T-cell (primary cell): ENCODE data around the gene PPP4C. TPM values are rescaled to one million over a fixed set of nuclear protein-coding genes. Genes with fewer than 3 reads are reported as not detected.

ENCODE experiments used
- ATAC-seq, 4 experiments: fragments of 200-7000 bp in 3 of 4; fragments of 150-1000 bp in 1 of 4; cut with Tn5 transposase; replicated peaks in 1 of 4; 1 replicate in 3 of 4; 2 replicates in 1 of 4; pipeline ENCODE4 v1.10.0; 2021; ENCODE audit warnings: moderate library complexity in 3 of 4, mild to moderate bottlenecking in 2 of 4, moderate number of reproducible peaks in 1 of 4
- CTCF ChIA-PET, 2 donors: fragments of 300-600 bp; sonication (Branson Sonifier 250); formaldehyde crosslinking; loops; one replicate each; lab custom pipeline; 2022; ENCODE audit warnings: antibody characterized with exemption in 2 of 2; lab: Charles Lee
- POLR2A ChIA-PET, 2 donors: fragments of 300-600 bp; sonication (Branson Sonifier 250); formaldehyde crosslinking; loops; one replicate each; lab custom pipeline; 2022; ENCODE audit warnings: antibody characterized with exemption in 2 of 2; lab: Charles Lee
- DNase-seq, 35 experiments: peaks; one replicate each; pipeline versions ENCODE4 v3.0.0 to v3.0.0-alpha.2; 2013 to 2023
- H3K27ac ChIP-seq: one replicate; pipeline ENCODE4 v1.5.1; 2013; ENCODE audit warnings: low read length
- H3K27me3 ChIP-seq, 2 experiments: replicated peaks in 1 of 2; 1 replicate in 1 of 2; 2 replicates in 1 of 2; pipeline versions ENCODE4 v1.6.1 to v1.7.0; 2013; ENCODE audit warnings: low read length in 1 of 2, mixed read lengths in 1 of 2; ENCODE audit not compliant: control insufficient read depth in 2 of 2, insufficient read depth in 2 of 2; ENCODE audit errors: extremely low read depth in 1 of 2
- H3K36me3 ChIP-seq, 2 donors: 1 replicate in 1 of 2; 2 replicates in 1 of 2; pipeline versions ENCODE4 v1.6.1 to v1.7.0; 2013; ENCODE audit warnings: low read length in 1 of 2; ENCODE audit not compliant: control insufficient read depth in 2 of 2, insufficient read depth in 1 of 2; ENCODE audit errors: extremely low read depth in 1 of 2
- H3K4me1 ChIP-seq, 2 experiments: 1 replicate in 1 of 2; 2 replicates in 1 of 2; pipeline versions ENCODE4 v1.6.1 to v1.7.0; 2013; ENCODE audit warnings: low read length in 2 of 2, mixed read lengths in 1 of 2; ENCODE audit not compliant: insufficient read depth in 2 of 2, control insufficient read depth in 1 of 2; ENCODE audit errors: extremely low read depth in 1 of 2
- H3K4me3 ChIP-seq, 2 donors: 1 replicate in 1 of 2; 2 replicates in 1 of 2; pipeline versions ENCODE4 v1.5.1 to v1.7.0; 2013; ENCODE audit warnings: mild to moderate bottlenecking in 2 of 2, low read length in 1 of 2, moderate library complexity in 1 of 2; ENCODE audit not compliant: control insufficient read depth in 1 of 2; ENCODE audit errors: extremely low read depth in 1 of 2
- H3K9me3 ChIP-seq: 2 replicates; pipeline ENCODE4 v1.7.0; 2013
- H3K27ac Mint-ChIP-seq, 2 donors: one replicate each; pipeline ENCODE4 v1.8.0; 2020 to 2021; ENCODE audit warnings: mild to moderate bottlenecking in 2 of 2, mixed read lengths in 2 of 2
- H3K27me3 Mint-ChIP-seq, 2 donors: one replicate each; pipeline ENCODE4 v1.8.0; 2021 to 2022; ENCODE audit warnings: mixed read lengths in 2 of 2
- H3K36me3 Mint-ChIP-seq: one replicate; pipeline ENCODE4 v1.8.0; 2021; ENCODE audit warnings: mixed read lengths
- H3K4me1 Mint-ChIP-seq, 3 donors: one replicate each; pipeline ENCODE4 v1.8.0; 2020 to 2022; ENCODE audit warnings: mixed read lengths in 3 of 3, mild to moderate bottlenecking in 1 of 3
- H3K4me3 Mint-ChIP-seq, 3 donors: one replicate each; pipeline ENCODE4 v1.8.0; 2020 to 2022; ENCODE audit warnings: mild to moderate bottlenecking in 3 of 3, mixed read lengths in 3 of 3, moderate library complexity in 3 of 3
- H3K9me3 Mint-ChIP-seq, 3 donors: one replicate each; pipeline ENCODE4 v1.8.0; 2020 to 2022; ENCODE audit warnings: mixed read lengths in 3 of 3
- WGBS: methylation state at CpG from one replicate; pipeline ENCODE4 v1.1.5; 2013; ENCODE audit warnings: missing lambda C conversion rate; ENCODE audit not compliant: insufficient coverage; 5-methylcytosine and 5-hydroxymethylcytosine counted together
- total RNA-seq, 35 experiments: library from RNA in 6 of 35; stranded (reverse) in 6 of 35; fragments of 120-200 nt in 1 of 35; gene quantifications; one replicate each; pipeline versions ENCODE4 v1.2.1 to v1.2.4 and lab custom pipeline; 2013 to 2026

Gene PPP4C
- total RNA-seq, 5 donors from 2014 or later (not counting 1 experiment from before 2014, with no cell fraction given): 71.2 to 110 (median 97.9) TPM

GRCh38 chr16:30070490-30070889 lies 5.3 kb upstream of the PPP4C start:
- CTCF ChIA-PET: no interaction called here
- no peak for DNase-seq
- Histone ChIP-seq H3K36me3 (peaks cover 14 to 55% of the 10 kb centered on the region in 2 donors), H3K4me1 (peaks cover 16 to 52% of the 10 kb centered on the region in 2 experiments), H3K4me3 (no peak overlapping the region), H3K9me3 (no peaks in the 10 kb centered on the region), H3K27ac (no peak overlapping the region), H3K27me3 (no peaks in the 10 kb centered on the region)
- Mint-ChIP-seq H3K4me1 (peaks cover 22 to 46% (median 42%) of the 10 kb centered on the region in 3 donors), H3K4me3 (no peak overlapping the region), H3K27me3 (no peaks in the 10 kb centered on the region), H3K9me3 (no peaks in the 10 kb centered on the region), H3K36me3 (peaks cover 38% of the 10 kb centered on the region), H3K27ac (peak overlapping the region in 1 of 2 donors; percentile 28)
- POLR2A ChIA-PET: no interaction called here
- ATAC-seq: no peak

GRCh38 chr16:30076276-30076791 lies 540 bp downstream of the PPP4C start:
- ChIA-PET POLR2A (interaction anchor here (0.6 to 1.4 kb wide), 3 partner anchors 11 to 17 kb away, joined by 3 to 6 read pairs (median 5); partner anchors contain the start of gene ALDOA (in 1 of the 2)), CTCF (interaction anchor here in 1 of 2 donors (0.9 to 1.2 kb wide), 3 partner anchors 14 to 17 kb away, joined by 3 to 5 read pairs (median 3); partner anchors contain the start of gene TBX6)
- no peaks in the 10 kb centered on the region for H3K9me3 Mint-ChIP-seq
- H3K36me3 Mint-ChIP-seq: peaks cover 28% of the 10 kb centered on the region
- Histone ChIP-seq H3K27me3 (no peaks in the 10 kb centered on the region), H3K4me3 (peak overlapping the region; percentile 87 to 91), H3K27ac (peak overlapping the region; percentile 68), H3K36me3 (peaks cover 10 to 49% of the 10 kb centered on the region in 2 donors), H3K9me3 (no peaks in the 10 kb centered on the region), H3K4me1 (peaks cover 13 to 52% of the 10 kb centered on the region in 2 experiments)
- H3K27me3 Mint-ChIP-seq: no peaks in the 10 kb centered on the region
- H3K4me3 Mint-ChIP-seq: peak overlapping the region; percentile 90 to 96 (median 93)
- DNase-seq: peak in 5 of 35 experiments; percentile 25 to 46 (median 29)
- H3K27ac Mint-ChIP-seq: peak overlapping the region; percentile 74 to 87
- H3K4me1 Mint-ChIP-seq: peaks cover 38 to 47% (median 43%) of the 10 kb centered on the region in 3 donors
- ATAC-seq: peak; percentile 33 to 44 (median 36)
- 1% methylated on average over 30 of the region's 33 CpGs for WGBS

GRCh38 chr16:30077656-30078055 lies 1.9 kb downstream of the PPP4C start:
- H3K27ac ChIP-seq: no peak overlapping the region

GRCh38 chr16:30078744-30079143 lies 3.0 kb downstream of the PPP4C start:
- ChIA-PET CTCF (interaction anchor here (0.6 to 0.9 kb wide), 2 partner anchors 13 to 20 kb away, joined by 3 read pairs; partner anchors contain the start of gene TBX6 (in 1 of the 2)), POLR2A (interaction anchor here (0.5 to 0.6 kb wide), 2 partner anchors 156 to 347 kb away, joined by 4 to 5 read pairs; no protein-coding TSS in a partner anchor)
- H3K36me3 Mint-ChIP-seq: peaks cover 35% of the 10 kb centered on the region

More at GRCh38 chr16:30077656-30078055, 1.9 kb downstream of the PPP4C start:
- 96% methylated on average over 3 of the region's 6 CpGs for WGBS
- Histone ChIP-seq H3K4me3 (no peak overlapping the region), H3K27me3 (no peaks in the 10 kb centered on the region), H3K9me3 (no peaks in the 10 kb centered on the region), H3K4me1 (peaks cover 13 to 52% of the 10 kb centered on the region in 2 experiments), H3K36me3 (peaks cover 18 to 46% of the 10 kb centered on the region in 2 donors)
- ChIA-PET POLR2A (no interaction called here), CTCF (no interaction called here)
- Mint-ChIP-seq H3K4me1 (peaks cover 38 to 45% (median 43%) of the 10 kb centered on the region in 3 donors), H3K27ac (peak overlapping the region; percentile 74 to 87), H3K4me3 (peak overlapping the region; percentile 90 to 96 (median 93)), H3K36me3 (peaks cover 28% of the 10 kb centered on the region), H3K27me3 (no peaks in the 10 kb centered on the region), H3K9me3 (no peaks in the 10 kb centered on the region)
- no peak for DNase-seq
- ATAC-seq: no peak

GRCh38 chr16:30079480-30079879 lies 3.7 kb downstream of the PPP4C start:
- Mint-ChIP-seq H3K4me3 (no peak overlapping the region), H3K4me1 (peaks cover 38 to 52% (median 46%) of the 10 kb centered on the region in 3 donors), H3K27me3 (no peaks in the 10 kb centered on the region), H3K36me3 (peaks cover 40% of the 10 kb centered on the region), H3K9me3 (no peaks in the 10 kb centered on the region), H3K27ac (peak overlapping the region in 1 of 2 donors; percentile 16)
- H3K27me3 ChIP-seq: no peaks in the 10 kb centered on the region
- no peaks in the 10 kb centered on the region for H3K9me3 ChIP-seq
- no peak for DNase-seq
- no peak overlapping the region for H3K4me3 ChIP-seq
- ATAC-seq: no peak
- WGBS: 93% methylated on average over 6 of the region's 7 CpGs
- ChIA-PET POLR2A (interaction anchor here in 1 of 2 donors (0.5 kb wide), 1 partner anchor 347 kb away, joined by 5 read pairs; no protein-coding TSS in a partner anchor), CTCF (interaction anchor here in 1 of 2 donors (0.9 kb wide), 1 partner anchor 13 kb away, joined by 3 read pairs; the partner anchor contains the start of gene TBX6)
- no peak overlapping the region for H3K27ac ChIP-seq
- H3K36me3 ChIP-seq: peaks cover 31 to 64% of the 10 kb centered on the region in 2 donors
- peaks cover 13 to 52% of the 10 kb centered on the region in 2 experiments for H3K4me1 ChIP-seq

More at GRCh38 chr16:30078744-30079143, 3.0 kb downstream of the PPP4C start:
- Mint-ChIP-seq H3K4me1 (peaks cover 38 to 49% (median 46%) of the 10 kb centered on the region in 3 donors), H3K27ac (no peak overlapping the region), H3K27me3 (no peaks in the 10 kb centered on the region), H3K9me3 (no peaks in the 10 kb centered on the region), H3K4me3 (no peak overlapping the region)
- WGBS: 97% methylated on average over 7 of the region's 7 CpGs
- peaks cover 13 to 52% of the 10 kb centered on the region in 2 experiments for H3K4me1 ChIP-seq
- no peaks in the 10 kb centered on the region for H3K9me3 ChIP-seq
- H3K4me3 ChIP-seq: no peak overlapping the region
- no peak overlapping the region for H3K27ac ChIP-seq
- ATAC-seq: no peak
- peaks cover 29 to 57% of the 10 kb centered on the region in 2 donors for H3K36me3 ChIP-seq
- H3K27me3 ChIP-seq: no peaks in the 10 kb centered on the region
- DNase-seq: no peak

DNA sequence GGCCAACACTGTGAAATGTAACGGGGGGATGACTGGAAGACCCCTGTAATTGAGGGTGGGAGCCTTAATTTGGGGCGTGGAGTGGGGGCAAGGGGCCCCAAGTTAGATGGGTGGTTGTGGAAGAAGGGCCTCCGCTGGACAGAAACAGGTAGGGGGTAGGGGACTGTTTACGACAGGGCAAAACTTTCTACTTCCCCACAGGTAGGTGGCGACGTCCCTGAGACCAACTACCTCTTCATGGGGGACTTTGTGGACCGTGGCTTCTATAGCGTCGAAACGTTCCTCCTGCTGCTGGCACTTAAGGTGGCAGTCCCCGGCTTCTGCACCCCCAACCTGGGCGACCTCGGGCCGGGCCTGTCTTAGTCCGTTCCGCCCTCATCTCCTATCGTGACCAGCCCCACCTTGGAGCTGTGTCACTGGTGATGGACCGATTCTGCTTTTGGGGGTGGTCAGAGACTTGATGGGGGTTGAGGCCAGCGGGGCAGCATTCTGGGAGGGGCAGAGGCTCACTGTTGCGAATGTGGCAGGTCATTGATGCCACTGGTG lies 6.8 kb downstream of the PPP4C start:
- no peak overlapping the region for H3K27ac ChIP-seq
- H3K27me3 ChIP-seq: no peaks in the 10 kb centered on the region
- ATAC-seq: no peak
- H3K4me3 Mint-ChIP-seq: no peak overlapping the region
- H3K27ac Mint-ChIP-seq: no peak overlapping the region
- no peaks in the 10 kb centered on the region for H3K9me3 Mint-ChIP-seq
- WGBS: 93% methylated on average over 13 of the region's 20 CpGs
- peaks cover 18 to 25% (median 22%) of the 10 kb centered on the region in 3 donors for H3K4me1 Mint-ChIP-seq
- H3K36me3 ChIP-seq: peaks cover 40 to 71% of the 10 kb centered on the region in 2 donors
- peaks cover 0 to 28% of the 10 kb centered on the region in 2 experiments for H3K4me1 ChIP-seq
- ChIA-PET POLR2A (interaction anchor here in 1 of 2 donors (0.6 to 0.7 kb wide), 2 partner anchors 21 to 431 kb away, joined by 3 to 13 read pairs; no protein-coding TSS in a partner anchor), CTCF (no interaction called here)
- no peaks in the 10 kb centered on the region for H3K27me3 Mint-ChIP-seq
- H3K9me3 ChIP-seq: no peaks in the 10 kb centered on the region
- no peak overlapping the region for H3K4me3 ChIP-seq
- H3K36me3 Mint-ChIP-seq: peaks cover 36% of the 10 kb centered on the region
- DNase-seq: no peak
